GM12892 (cell line): ENCODE results near the gene XRCC3.

ENCODE experiments used
- POLR2A ChIP-seq: IDR thresholded peaks from 2 replicates; pipeline ENCODE4 v1.6.1; 2011; ENCODE audit warnings: low read depth, low read length, control low read depth
- POLR2AphosphoS5 ChIP-seq: IDR thresholded peaks from 2 replicates; pipeline ENCODE4 v1.6.1; 2011; ENCODE audit warnings: low read depth, low read length, control low read depth
- TAF1 ChIP-seq: IDR thresholded peaks from 2 replicates; pipeline ENCODE4 v1.6.1; 2011; ENCODE audit warnings: low read depth, mild to moderate bottlenecking, control low read depth, low read length, borderline replicate concordance

DNA sequence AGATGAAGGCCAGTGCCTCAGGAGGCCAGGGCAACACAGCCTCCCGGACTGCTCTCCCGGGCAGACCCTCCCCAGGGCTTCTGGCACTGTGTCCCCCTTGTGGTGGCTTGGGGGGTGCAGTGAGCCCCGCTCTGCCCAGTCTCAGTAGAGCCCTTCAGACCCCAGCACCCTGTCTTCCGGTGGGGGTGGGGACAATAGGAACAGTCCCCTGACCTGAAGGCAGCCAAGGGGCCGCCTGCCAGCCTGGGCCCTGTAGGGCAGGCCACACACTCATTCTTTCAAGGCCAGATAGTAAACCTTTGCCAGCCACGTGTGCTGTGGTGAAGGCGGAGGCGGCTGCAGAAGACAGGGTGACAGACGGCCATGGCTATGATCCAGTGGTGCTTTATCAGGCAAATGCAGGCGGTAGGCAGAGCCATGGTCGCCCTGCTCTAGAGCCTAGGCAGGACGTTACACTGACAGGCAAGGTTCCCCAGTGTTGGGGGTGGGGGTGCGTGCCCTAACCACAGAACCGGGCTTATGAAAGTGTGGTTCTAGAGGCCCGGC lies 15.3 kb upstream of the XRCC3 start:
- TF ChIP-seq POLR2AphosphoS5: no peak
- TF ChIP-seq POLR2A: no peak
- TF ChIP-seq TAF1: no peak
